GM21619 (cell line): ENCODE results near the gene HRAS.
"Not testable (repeated sequence)": the region's sequence is repeated elsewhere in the genome, so short reads cannot be mapped to it uniquely, and the experiment has no call there.

Experiments
- ATAC-seq: cut with Tn5 transposase; IDR thresholded peaks from one replicate; pipeline ENCODE4 v1.9.1; 2021; ENCODE audit not compliant: unreplicated experiment

HRAS gene

GRCh38 chr11:534396-535209, 773 bp downstream of the HRAS start:
- ATAC-seq, result peak; percentile 3

GRCh38 chr11:533586-534395, 1.6 kb downstream of the HRAS start:
- no peak for ATAC-seq

GRCh38 chr11:532986-533585, 2.3 kb downstream of the HRAS start:
- ATAC-seq, result no peak

GRCh38 chr11:532527-532985, 2.8 kb downstream of the HRAS start:
- ATAC-seq, result no peak

GRCh38 chr11:531919-532526, 3.4 kb downstream of the HRAS start:
- no peak for ATAC-seq

- no peak for ATAC-seq
These were observed 4.2 kb downstream of the HRAS start for GRCh38 chr11:530960-531831.

GRCh38 chr11:529728-530411, 5.5 kb downstream of the HRAS start:
- no peak for ATAC-seq

GRCh38 chr11:528815-529727, 6.3 kb downstream of the HRAS start:
- no peak for ATAC-seq

GRCh38 chr11:528166-528814, 7.1 kb downstream of the HRAS start:
- no peak for ATAC-seq

GRCh38 chr11:526192-526591, 9.2 kb downstream of the HRAS start:
- no peak for ATAC-seq

- no peak for ATAC-seq
These were observed 14.1 kb downstream of the HRAS start for GRCh38 chr11:521177-521688.

GRCh38 chr11:520428-521176, 14.8 kb downstream of the HRAS start:
- ATAC-seq, result no peak

GRCh38 chr11:518463-519202, 16.7 kb downstream of the HRAS start:
- ATAC-seq, result peak; percentile 85

GRCh38 chr11:516918-517685, 18.3 kb downstream of the HRAS start:
- not testable (repeated sequence) for ATAC-seq

GRCh38 chr11:516400-516799, 19.0 kb downstream of the HRAS start:
- ATAC-seq, result no peak

GRCh38 chr11:515131-515530, 20.2 kb downstream of the HRAS start:
- ATAC-seq, result no peak
